Heart left ventricle (tissue), 16 donors: ENCODE results near the gene C2CD2. TPM values are rescaled to one million over a fixed set of nuclear protein-coding genes. Genes with fewer than 3 reads are reported as not detected.

Source experiments
- ATAC-seq, 4 donors: fragments of 200-7000 bp; cut with Tn5 transposase; one replicate each; pipeline ENCODE4 v1.9.1; 2020 to 2022; ENCODE audit warnings: moderate library complexity in 4 of 4, mild to moderate bottlenecking in 3 of 4, moderate number of reproducible peaks in 1 of 4
- DNase-seq, 5 donors: peaks; one replicate each; pipeline ENCODE4 v3.0.0-alpha.2; 2020
- H3K27ac ChIP-seq, 12 donors: fragments of 200-600 bp; sonication (generic) in 4 of 12; one replicate each; pipeline versions ENCODE4 v1.5.0 to v1.8.0; 2016 to 2022; ENCODE audit warnings: mild to moderate bottlenecking in 2 of 12
- H3K27me3 ChIP-seq, 9 donors: fragments of 200-600 bp; sonication (generic) in 2 of 9; one replicate each; pipeline versions ENCODE4 v1.5.1 to v1.8.0; 2016 to 2022; ENCODE audit warnings: mild to moderate bottlenecking in 3 of 9
- H3K36me3 ChIP-seq, 9 donors: fragments of 200-600 bp; sonication (generic) in 2 of 9; one replicate each; pipeline versions ENCODE4 v1.5.0 to v1.8.0; 2018 to 2022; ENCODE audit warnings: mild to moderate bottlenecking in 2 of 9
- H3K4me1 ChIP-seq, 12 donors: fragments of 200-600 bp; sonication (generic) in 4 of 12; one replicate each; pipeline versions ENCODE4 v1.5.0 to v1.8.0; 2016 to 2022; ENCODE audit warnings: mild to moderate bottlenecking in 3 of 12
- H3K4me3 ChIP-seq, 12 donors: fragments of 200-600 bp; sonication (generic) in 4 of 12; one replicate each; pipeline versions ENCODE4 v1.5.0 to v1.8.0; 2017 to 2022; ENCODE audit warnings: mild to moderate bottlenecking in 9 of 12, moderate library complexity in 4 of 12
- H3K9me3 ChIP-seq, 12 donors: fragments of 200-600 bp; sonication (generic) in 4 of 12; one replicate each; pipeline versions ENCODE4 v1.5.0 to v1.8.0; 2016 to 2022; ENCODE audit warnings: mild to moderate bottlenecking in 1 of 12
- POLR2A ChIP-seq, 2 donors: fragments of 450-650 bp; IDR thresholded peaks; one replicate each; pipeline ENCODE4 v1.6.1; 2017; ENCODE audit warnings: antibody characterized with exemption in 2 of 2, mild to moderate bottlenecking in 2 of 2, moderate library complexity in 2 of 2
- WGBS, 4 donors: extraction: QIAGEN DNeasy Blood & Tissue Kit in 2 of 4; methylation state at CpG; one replicate each; pipeline versions ENCODE4 v1.1.5 to v1.1.7; 2013 to 2018; 5-methylcytosine and 5-hydroxymethylcytosine counted together
- intact Hi-C, 10 donors: fragments of 100-400 bp; cut with DNase I; formaldehyde crosslinking; loops; one replicate each; pipeline versions ENCODE4 v1.11.1 to v1.14.2; 2022
- polyA plus RNA-seq, 2 donors: library from polyadenylated mRNA; stranded (reverse); fragments of 200-250 nt; gene quantifications; one replicate each; pipeline ENCODE4 v1.2.3, GENCODE V29; 2013
- total RNA-seq, 9 donors: library from RNA; depleted of rRNA in 2 of 9; stranded (reverse); fragments of >200 nt in 2 of 9; fragmentation: NEBNext Ultra II Directional in 3 of 9; extraction: Animal tissue kit (Norgen Biotek cat#: 25700) in 3 of 9; gene quantifications; one replicate each; pipeline versions ENCODE4 v1.1.0 to v1.2.4, GENCODE V29; 2016 to 2023
- TF ChIP-seq, protein P1 (sequence below), 12 donors: fragments of 200-600 bp; sonication (generic) in 4 of 12; IDR thresholded peaks; one replicate each; pipeline versions ENCODE4 v1.5.0 to v1.8.0; 2018 to 2022; ENCODE audit warnings: antibody characterized with exemption in 12 of 12, mild to moderate bottlenecking in 5 of 12
- donor health status: ischemic (EF 13 %, LVEDD 7.1; RV severe dilation, severe dysfunction).
- donor health status: healthy with polysubstance abuse.
- donor health status: DM: no; HTN: yes; CAD: no.
- donor health status: DM: no; HTN: no; CAD: no.
- donor health status: ischemic (EF 25% LVEDD 6.9; RV normal size, moderate dysfunction).
- donor health status: ischemic (EF 25% LVEDD 5.7; RV mildly dilated, moderate dysfunction).
- donor health status: healthy.
- donor health status: DM: yes; HTN: yes; CAD: no.
- donor health status: ischemic (EF 35%, LVEDD 5.7; RV mildly dilated, moderate dysfunction).
- donor health status: nonischemic (EF 11% LVEDD 7.7; RV severe dilation, severe dysfunction).
- donor health status: DM: yes; HTN: yes; CAD: no.
- donor health status: PGD.
- donor health status: ischemic (EF 29% LVEDD 5.4; RV normal size, mild dysfunction).
- donor health status: nonischemic (EF 23%, LVEDD 6.1; RV moderate dilation, normal function).

C2CD2 gene
- total and polyA plus RNA-seq, 11 donors = 3.8 to 13.9 (median 6.0) TPM

DNA sequence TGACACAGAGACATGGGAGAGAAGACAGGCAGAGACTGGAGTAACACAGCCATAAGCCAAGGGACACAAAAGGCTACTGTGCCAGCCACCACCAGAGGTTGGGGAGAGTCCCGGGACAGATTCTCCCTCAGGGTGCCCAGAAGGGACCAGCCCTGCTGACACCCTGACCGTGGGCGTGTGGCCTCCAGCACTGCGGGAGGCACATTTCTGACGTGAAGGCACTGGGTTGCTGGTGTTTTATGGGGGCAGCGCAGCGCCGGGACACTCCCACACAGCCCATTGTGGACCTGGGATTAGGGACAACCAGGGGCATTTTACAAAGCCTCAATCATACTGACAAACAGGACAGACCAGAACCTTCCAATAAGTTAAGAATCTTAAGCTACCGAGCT lies 100.9 kb downstream of the C2CD2 start:
- ATAC-seq = no peak
- Histone ChIP-seq H3K27me3 (no peaks in the 10 kb centered on the region), H3K36me3 (peaks cover 0 to 55% (median 37%) of the 10 kb centered on the region in 9 donors), H3K4me1 (no peaks in the 10 kb centered on the region), H3K4me3 (no peak overlapping the region), H3K9me3 (no peaks in the 10 kb centered on the region), H3K27ac (no peak overlapping the region)
- 94 to 97% (median 95%) methylated on average over 9 of the region's 9 CpGs for WGBS, 4 donors
- TF ChIP-seq POLR2A (IDR thresholded peaks at IDR 0.05) = no peak
- TF ChIP-seq, protein P1, sequence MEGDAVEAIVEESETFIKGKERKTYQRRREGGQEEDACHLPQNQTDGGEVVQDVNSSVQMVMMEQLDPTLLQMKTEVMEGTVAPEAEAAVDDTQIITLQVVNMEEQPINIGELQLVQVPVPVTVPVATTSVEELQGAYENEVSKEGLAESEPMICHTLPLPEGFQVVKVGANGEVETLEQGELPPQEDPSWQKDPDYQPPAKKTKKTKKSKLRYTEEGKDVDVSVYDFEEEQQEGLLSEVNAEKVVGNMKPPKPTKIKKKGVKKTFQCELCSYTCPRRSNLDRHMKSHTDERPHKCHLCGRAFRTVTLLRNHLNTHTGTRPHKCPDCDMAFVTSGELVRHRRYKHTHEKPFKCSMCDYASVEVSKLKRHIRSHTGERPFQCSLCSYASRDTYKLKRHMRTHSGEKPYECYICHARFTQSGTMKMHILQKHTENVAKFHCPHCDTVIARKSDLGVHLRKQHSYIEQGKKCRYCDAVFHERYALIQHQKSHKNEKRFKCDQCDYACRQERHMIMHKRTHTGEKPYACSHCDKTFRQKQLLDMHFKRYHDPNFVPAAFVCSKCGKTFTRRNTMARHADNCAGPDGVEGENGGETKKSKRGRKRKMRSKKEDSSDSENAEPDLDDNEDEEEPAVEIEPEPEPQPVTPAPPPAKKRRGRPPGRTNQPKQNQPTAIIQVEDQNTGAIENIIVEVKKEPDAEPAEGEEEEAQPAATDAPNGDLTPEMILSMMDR (IDR thresholded peaks at IDR 0.05) = no peak
- intact Hi-C loops = no loop called here
- DNase-seq = no peak

DNA sequence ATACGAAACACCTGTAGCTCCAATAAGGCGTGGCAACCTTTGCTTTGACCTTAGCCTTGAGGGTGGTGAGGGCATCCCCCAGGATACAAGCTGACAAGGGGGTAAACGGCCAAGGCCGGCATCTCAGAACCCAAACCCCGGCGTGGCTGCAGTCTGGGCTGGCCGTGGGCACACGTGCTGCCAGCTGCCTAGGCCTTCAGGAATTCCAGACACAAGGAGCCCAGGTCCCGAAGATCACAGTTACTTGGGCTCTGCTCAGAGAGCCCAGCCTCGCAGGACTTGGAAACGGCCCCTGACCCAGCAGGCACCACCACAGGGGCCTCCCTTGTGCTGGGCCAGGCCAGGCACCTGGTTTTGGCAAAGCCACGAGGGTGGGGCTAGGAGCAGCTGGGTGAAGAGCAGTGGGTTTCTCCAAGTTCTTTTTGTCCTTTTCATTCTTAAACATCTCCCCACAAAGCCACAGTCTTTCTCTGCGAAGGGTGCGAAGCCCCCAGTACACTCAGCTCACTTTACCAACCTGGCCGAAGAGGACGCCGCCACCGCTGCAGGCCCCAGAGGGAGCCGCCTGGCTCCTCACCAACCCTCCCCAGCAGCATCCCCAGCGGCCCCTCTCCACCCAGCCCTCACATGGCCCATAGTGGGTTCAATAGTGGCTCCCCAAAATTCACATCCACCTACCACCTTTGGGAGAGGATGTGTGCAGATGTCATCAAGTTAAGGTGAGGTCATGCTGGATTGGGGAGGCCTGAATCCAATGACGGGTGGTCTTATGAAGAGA lies 101.5 kb downstream of the C2CD2 start:
- Histone ChIP-seq H3K27me3 (no peaks in the 10 kb centered on the region), H3K4me3 (no peak overlapping the region), H3K27ac (no peak overlapping the region), H3K4me1 (no peaks in the 10 kb centered on the region), H3K36me3 (peaks cover 0 to 51% (median 37%) of the 10 kb centered on the region in 9 donors), H3K9me3 (no peaks in the 10 kb centered on the region)
- ATAC-seq = no peak
- no peak for DNase-seq
- intact Hi-C loops = no loop called here
- TF ChIP-seq POLR2A (IDR thresholded peaks at IDR 0.05) = no peak
- TF ChIP-seq, protein P1 (IDR thresholded peaks at IDR 0.05) = no peak
- WGBS, 4 donors = 92 to 96% (median 93%) methylated on average over 20 to 21 of the region's 21 CpGs

DNA sequence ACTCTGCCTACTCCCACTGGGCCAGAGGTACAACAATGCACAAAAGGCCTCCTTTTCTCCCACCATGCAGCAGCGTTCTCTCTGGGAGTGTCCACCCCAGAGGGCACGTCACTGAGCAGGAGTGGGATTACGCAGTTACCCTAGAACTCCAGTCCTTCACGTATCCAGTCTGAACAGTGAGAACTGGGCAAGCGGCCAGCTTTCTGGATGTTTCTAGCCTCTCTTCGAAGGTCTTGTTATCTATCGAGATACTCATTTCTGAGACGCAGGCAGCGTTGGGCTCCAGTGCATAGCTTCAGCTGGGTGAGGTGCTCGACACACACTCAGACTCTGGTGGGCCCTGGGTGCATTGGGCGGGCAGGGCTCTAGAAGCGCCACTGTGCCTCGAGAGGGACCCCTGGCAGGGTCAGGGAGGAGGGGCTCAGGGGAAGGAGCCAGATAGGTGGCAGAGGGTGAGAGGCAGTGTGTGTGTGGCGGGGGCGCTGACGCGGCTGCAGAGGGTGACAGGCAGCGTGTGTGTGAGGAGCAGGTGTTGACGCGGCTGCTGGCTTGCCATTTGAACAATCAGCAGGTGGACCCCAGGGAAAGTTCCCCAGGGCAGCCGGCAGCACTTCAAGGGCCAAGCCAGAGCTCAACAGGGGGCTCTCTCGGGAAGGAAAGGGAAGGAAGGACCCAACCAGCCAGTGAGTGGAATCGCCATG lies 102.6 kb downstream of the C2CD2 start:
- no peaks in the 10 kb centered on the region for H3K9me3 ChIP-seq
- intact Hi-C loops = no loop called here
- H3K4me1 ChIP-seq = no peaks in the 10 kb centered on the region
- no peak overlapping the region for H3K4me3 ChIP-seq
- ATAC-seq (no peak), DNase-seq (no peak)
- H3K27ac ChIP-seq = no peak overlapping the region
- no peak for TF ChIP-seq POLR2A (IDR thresholded peaks at IDR 0.05)
- TF ChIP-seq, protein P1 (IDR thresholded peaks at IDR 0.05) = no peak
- WGBS, 4 donors = 75 to 81% (median 78%) methylated on average over 19 to 23 of the region's 23 CpGs
- H3K36me3 ChIP-seq = peaks cover 0 to 40% (median 26%) of the 10 kb centered on the region in 9 donors
- no peaks in the 10 kb centered on the region for H3K27me3 ChIP-seq

DNA sequence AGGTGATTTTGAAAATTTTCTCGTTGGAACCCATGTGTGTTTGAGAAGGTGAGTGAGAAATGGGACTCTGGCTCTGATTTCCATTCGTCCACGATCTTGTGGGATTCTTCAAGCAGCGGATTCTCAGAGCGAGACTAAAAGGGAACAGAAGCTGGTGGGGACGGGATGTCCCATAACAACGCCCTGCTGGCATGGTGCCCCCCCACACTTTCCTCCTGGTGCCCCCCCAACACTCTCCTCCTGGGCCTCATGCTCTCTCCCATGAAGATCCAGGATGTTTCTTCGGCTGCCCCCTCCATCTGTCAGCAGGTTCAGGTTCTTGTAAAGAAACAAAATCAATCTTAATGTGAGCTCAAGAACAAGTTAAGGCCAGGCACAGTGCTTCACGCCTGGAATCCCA lies 103.7 kb downstream of the C2CD2 start:
- Histone ChIP-seq H3K36me3 (peaks cover 0 to 36% (median 20%) of the 10 kb centered on the region in 9 donors), H3K9me3 (no peaks in the 10 kb centered on the region), H3K4me1 (no peaks in the 10 kb centered on the region), H3K27me3 (no peaks in the 10 kb centered on the region), H3K27ac (no peak overlapping the region), H3K4me3 (no peak overlapping the region)
- no peak for ATAC-seq
- no peak for DNase-seq
- TF ChIP-seq, protein P1 (IDR thresholded peaks at IDR 0.05) = no peak
- TF ChIP-seq POLR2A (IDR thresholded peaks at IDR 0.05) = no peak
- intact Hi-C loops = no loop called here
- WGBS, 4 donors = 88 to 96% (median 95%) methylated on average over 9 of the region's 9 CpGs
